K562 (cell line): ENCODE results near the gene PRKG1. TPM values are rescaled to one million over a fixed set of nuclear protein-coding genes. Genes with fewer than 3 reads are reported as not detected.

Source experiments
- ATAC-seq: fragments of 200-7000 bp; cut with Tn5 transposase; 3 replicates; pipeline ENCODE4 v1.9.1; 2020; ENCODE audit warnings: moderate library complexity
- BruUV-seq: library from RNA; stranded (reverse); fragments of 400-500 nt; replicated peaks from 2 replicates; lab custom pipeline; 2021; lab: Mats Ljungman, UMichigan
- CTCF ChIA-PET: fragments of 300-600 bp; formaldehyde crosslinking; extraction: SDS; loops from one replicate; lab custom pipeline; 2021; ENCODE audit warnings: low intra/inter-chr PET ratio; lab: Yijun Ruan, JAX
- POLR2A ChIA-PET: fragments of 300-600, 350-650 bp; sonication (Branson Sonifier 250); formaldehyde crosslinking; extraction: SDS; loops from one replicate; lab custom pipeline; 2021; ENCODE audit warnings: antibody characterized with exemption, inconsistent platforms; lab: Yijun Ruan, JAX
- DNase-seq, 4 experiments: peaks; one replicate each; pipeline versions ENCODE4 v3.0.0 to v3.0.0-alpha.2; 2011 to 2018; ENCODE audit warnings: low spot score in 3 of 4, mixed read lengths in 3 of 4; ENCODE audit errors: extremely low read depth in 1 of 4
- FAIRE-seq: peaks from 2 replicates; lab custom pipeline; 2011; peaks lifted over from hg19 to GRCh38; lab: Jason Lieb, UNC
- H2AFZ ChIP-seq: 2 replicates; pipeline ENCODE4 v1.6.0; 2011; ENCODE audit warnings: low read depth, low read length, control low read depth, inconsistent platforms
- H3K27ac ChIP-seq: fragments of 200-600 bp; 3 replicates; pipeline ENCODE4 v1.8.0; 2011; ENCODE audit warnings: low read depth, mild to moderate bottlenecking, control low read depth, inconsistent platforms, low read length, moderate library complexity, mixed read lengths; ENCODE audit errors: extremely low read depth
- H3K27me3 ChIP-seq, 2 experiments: fragments of 300-600 bp in 1 of 2; 2 replicates in 1 of 2; 3 replicates in 1 of 2; pipeline versions ENCODE4 v1.6.0 to v1.8.0; 2011; ENCODE audit warnings: inconsistent platforms in 2 of 2, low read length in 2 of 2, mild to moderate bottlenecking in 1 of 2, mixed read lengths in 1 of 2, moderate library complexity in 1 of 2; ENCODE audit not compliant: control insufficient read depth in 2 of 2, insufficient read depth in 2 of 2
- H3K36me3 ChIP-seq: fragments of 300-600 bp; 3 replicates; pipeline ENCODE4 v1.8.0; 2011; ENCODE audit warnings: mild to moderate bottlenecking, low read length, inconsistent platforms; ENCODE audit not compliant: control insufficient read depth, insufficient read depth
- H3K4me1 ChIP-seq, 2 experiments: fragments of 200-600 bp in 1 of 2; replicated peaks in 1 of 2; 2 replicates in 1 of 2; 3 replicates in 1 of 2; pipeline versions ENCODE4 v1.5.1 to v1.8.0; 2011; ENCODE audit warnings: inconsistent platforms in 2 of 2, low read length in 2 of 2, mild to moderate bottlenecking in 1 of 2, mixed read lengths in 1 of 2, moderate library complexity in 1 of 2; ENCODE audit not compliant: control insufficient read depth in 2 of 2, insufficient read depth in 2 of 2
- H3K4me2 ChIP-seq: 2 replicates; pipeline ENCODE4 v1.6.1; 2011; ENCODE audit warnings: low read length, control low read depth, inconsistent platforms, mixed read lengths; ENCODE audit not compliant: insufficient read depth
- H3K4me3 ChIP-seq: fragments of 200-600 bp; sonication (generic), shearing (Covaris generic); 2 replicates; pipeline ENCODE4 v1.5.1; 2016; ENCODE audit warnings: control low read depth, inconsistent platforms
- H3K79me2 ChIP-seq: fragments of 200-600 bp; 3 replicates; pipeline ENCODE4 v1.8.0; 2011; ENCODE audit warnings: low read length, inconsistent platforms; ENCODE audit not compliant: control insufficient read depth, insufficient read depth
- H3K9ac ChIP-seq, 2 experiments: 2 replicates each; pipeline versions ENCODE4 v1.6.0 to v1.6.1; 2011; ENCODE audit warnings: low read depth in 2 of 2, low read length in 2 of 2, control low read depth in 1 of 2, inconsistent platforms in 1 of 2, mild to moderate bottlenecking in 1 of 2, mixed read lengths in 1 of 2; ENCODE audit not compliant: insufficient read depth in 1 of 2
- H3K9me1 ChIP-seq: one replicate; pipeline ENCODE4 v1.6.0; 2011; ENCODE audit warnings: inconsistent platforms, mild to moderate bottlenecking, low read length, moderate library complexity; ENCODE audit not compliant: control insufficient read depth, insufficient read depth
- H3K9me3 ChIP-seq: replicated peaks from 2 replicates; pipeline ENCODE4 v1.5.1; 2011; ENCODE audit warnings: low read depth, low read length, inconsistent platforms; ENCODE audit not compliant: control insufficient read depth, insufficient read depth
- H4K20me1 ChIP-seq: replicated peaks from 2 replicates; pipeline ENCODE4 v1.6.1; 2011; ENCODE audit warnings: low read length, inconsistent platforms, mixed read lengths; ENCODE audit not compliant: control insufficient read depth, insufficient read depth
- DDX20 ChIP-seq: fragments of 450-650 bp; IDR thresholded peaks from 2 replicates; pipeline ENCODE4 v1.6.1; 2016; ENCODE audit warnings: missing genetic modification characterization, low read depth, mild to moderate bottlenecking, missing compliant biosample characterization, moderate library complexity
- DMBX1 ChIP-seq: fragments of 250-450 bp; sonication (Bioruptor Pico); IDR thresholded peaks from 2 replicates; pipeline ENCODE4 v1.8.0; 2022; ENCODE audit warnings: inconsistent platforms, mild to moderate bottlenecking, moderate library complexity, borderline replicate concordance
- FOXK1 ChIP-seq: sonication (generic); formaldehyde crosslinking; IDR thresholded peaks from 2 replicates; pipeline ENCODE4 v1.8.0; 2022; ENCODE audit warnings: missing genetic modification reagents, mild to moderate bottlenecking, borderline replicate concordance
- HNRNPK ChIP-seq: fragments of 200-400 bp; formaldehyde crosslinking; IDR thresholded peaks from one replicate; pipeline ENCODE4 v1.6.1; 2018; ENCODE audit warnings: mild to moderate bottlenecking, low read depth, low read length; ENCODE audit not compliant: poor library complexity, severe bottlenecking
- L3MBTL2 ChIP-seq: fragments of 450-650 bp; IDR thresholded peaks from 2 replicates; pipeline ENCODE4 v1.6.1; 2016; ENCODE audit warnings: mild to moderate bottlenecking, moderate library complexity
- PBX2 ChIP-seq, 2 experiments: IDR thresholded peaks in 1 of 2; conservative IDR thresholded peaks in 1 of 2; 2 replicates each; pipeline ENCODE4 v1.6.1; 2016; ENCODE audit warnings: low read depth in 2 of 2, mild to moderate bottlenecking in 1 of 2, missing compliant biosample characterization in 1 of 2, missing genetic modification characterization in 1 of 2, moderate library complexity in 1 of 2
- PKNOX1 ChIP-seq: fragments of 450-650 bp; IDR thresholded peaks from 2 replicates; pipeline ENCODE4 v1.6.1; 2016
- PTTG1 ChIP-seq: fragments of 450-650 bp; IDR thresholded peaks from 2 replicates; pipeline ENCODE4 v1.6.1; 2016; ENCODE audit warnings: low read depth, mild to moderate bottlenecking, missing genetic modification characterization, missing compliant biosample characterization
- ZBTB43 ChIP-seq: sonication (generic); formaldehyde crosslinking; IDR thresholded peaks from 2 replicates; pipeline ENCODE4 v1.8.0; 2023; ENCODE audit warnings: mild to moderate bottlenecking, missing genetic modification reagents
- ZBTB7A ChIP-seq: IDR thresholded peaks from 2 replicates; pipeline ENCODE4 v1.6.1; 2011; ENCODE audit warnings: low read depth, mild to moderate bottlenecking, low read length, moderate library complexity, borderline replicate concordance; ENCODE audit not compliant: control insufficient read depth
- ZFP30 ChIP-seq: fragments of 250-450 bp; sonication (Bioruptor Pico); IDR thresholded peaks from 2 replicates; pipeline ENCODE4 v1.8.0; 2022; ENCODE audit warnings: moderate library complexity, mild to moderate bottlenecking, inconsistent platforms, borderline replicate concordance
- ZFP91 ChIP-seq: sonication (generic); formaldehyde crosslinking; IDR thresholded peaks from 2 replicates; pipeline ENCODE4 v1.8.0; 2022; ENCODE audit warnings: mild to moderate bottlenecking, missing genetic modification reagents
- ZNF3 ChIP-seq: fragments of 250-450 bp; sonication (Bioruptor Pico); IDR thresholded peaks from 2 replicates; pipeline ENCODE4 v1.5.0; 2021; ENCODE audit warnings: mild to moderate bottlenecking, moderate library complexity
- ZNF384 ChIP-seq: IDR thresholded peaks from 2 replicates; pipeline ENCODE4 v1.6.1; 2012; ENCODE audit warnings: low read depth, low read length, improper control_type of control experiment
- ZNF551 ChIP-seq: fragments of 250-450 bp; sonication (Bioruptor Pico); IDR thresholded peaks from 2 replicates; pipeline ENCODE4 v1.5.0; 2021; ENCODE audit warnings: mild to moderate bottlenecking, moderate library complexity
- WGBS: fragments of 100-300 bp; shearing (Covaris generic); methylation state at CpG from one replicate; pipeline ENCODE4 v1.1.6; 2016; ENCODE audit warnings: low coverage, mixed read lengths; ENCODE audit not compliant: insufficient coverage; ENCODE audit errors: missing lambda C conversion rate; 5-methylcytosine and 5-hydroxymethylcytosine counted together
- in situ Hi-C: fragments of 300-500 bp; cut with MboI; formaldehyde crosslinking; loops from 4 replicates; pipeline ENCODE4 v1.15.0; 2018; ENCODE audit warnings: inconsistent platforms, mixed read lengths
- intact Hi-C: fragments of 100-400 bp; cut with micrococcal nuclease; formaldehyde crosslinking; loops from 2 replicates; pipeline ENCODE4 v1.14.2; 2022
- polyA plus RNA-seq, 8 experiments: library from polyadenylated mRNA; depleted of rRNA in 4 of 8; stranded (reverse) in 5 of 8; unstranded in 3 of 8; fragments of >200 nt; fragmentation: Nextera tagmentation in 2 of 8; fragmentation: Illumina TruSeq in 1 of 8; extraction: Ambion mirVana in 2 of 8; extraction: Trizol in 1 of 8; gene quantifications; 2 replicates each; pipeline versions ENCODE4 v1.2.1 to v1.2.3, GENCODE V29; 2011 to 2014; ENCODE audit warnings: inconsistent platforms in 1 of 8, missing spikeins in 1 of 8
- total RNA-seq, 7 experiments: library from RNA; depleted of rRNA in 6 of 7; stranded (reverse); fragments of >200 nt in 6 of 7; fragmentation: Illumina TruSeq in 2 of 7; extraction: Trizol in 2 of 7; gene quantifications; 2 replicates each; pipeline versions ENCODE4 v1.2.1 to v1.2.3, GENCODE V29; 2011 to 2021; ENCODE audit warnings: low replicate concordance in 1 of 7

The PRKG1 gene
- total and polyA plus RNA-seq, 9 of the 15 experiments (the other 6 are each of a cell fraction or from before 2014, with no cell fraction given): 0.22 TPM; not detected in 8

- DNase-seq (no peak), FAIRE-seq (no peak)
- BruUV-seq: no TSS peak
- no peak overlapping the region for H3K4me2 ChIP-seq
- WGBS: 0% methylated on average over 2 of the region's 2 CpGs
- ChIA-PET CTCF (no interaction called here), POLR2A (no interaction called here)
- H3K9me1 ChIP-seq: no peaks in the 10 kb centered on the region
- H3K4me3 ChIP-seq: no peak overlapping the region
- H3K27ac ChIP-seq: no peak overlapping the region
- TF ChIP-seq L3MBTL2 (no peak), ZNF3 (CRISPR knock-in tag) (no peak), DMBX1 (no peak), HNRNPK (no peak), ZNF384 (no peak), DDX20 (tag) (no peak), PKNOX1 (no peak), ZFP91 (CRISPR knock-in tag) (no peak), PBX2 (CRISPR knock-in tag; IDR thresholded peaks at IDR 0.05; ENCODE audit: low read depth) (no peak), PBX2 (tag; conservative IDR thresholded peaks at IDR 0.05; ENCODE audit: low read depth) (no peak), ZNF551 (CRISPR knock-in tag) (no peak), ZBTB7A (no peak), ZBTB43 (CRISPR knock-in tag) (no peak), PTTG1 (tag) (no peak), ZFP30 (CRISPR knock-in tag) (no peak), FOXK1 (CRISPR knock-in tag) (no peak)
- TF ChIP-seq, all 486 proteins: peak for 0
- in situ Hi-C loops: no loop called here
- Histone ChIP-seq H4K20me1 (no peaks in the 10 kb centered on the region), H3K79me2 (no peaks in the 10 kb centered on the region), H3K27me3 (no peaks in the 10 kb centered on the region), H2AFZ (no peak overlapping the region), H3K4me1 (no peaks in the 10 kb centered on the region), H3K9ac (no peak overlapping the region), H3K9me3 (no peaks in the 10 kb centered on the region), H3K36me3 (no peaks in the 10 kb centered on the region)
- no peak for ATAC-seq
- intact Hi-C loops: no loop called here
Observed at GRCh38 chr10:51371743-51372142, 297.5 kb downstream of the PRKG1 start.
